GM20000 (cell line): ENCODE results near the gene NELFE.

Experiments
- DNase-seq: peaks from one replicate; pipeline ENCODE4 v3.0.0; 2012; ENCODE audit warnings: low spot score
- CTCF ChIP-seq: IDR thresholded peaks from 2 replicates; pipeline ENCODE4 v1.5.1; 2012; ENCODE audit warnings: mild to moderate bottlenecking, control low read depth; ENCODE audit errors: extremely low read depth, missing control alignments

NELFE gene

GRCh38 chr6:31946370-31946885 lies 12.3 kb downstream of the NELFE start:
- TF ChIP-seq CTCF: no peak
- no peak for DNase-seq

GRCh38 chr6:31945507-31946369 lies 13.0 kb downstream of the NELFE start, which contains the start of gene CFB:
Gene CFB, plus strand, starts transcription at chr6:31946095. Its CDS starts 127 bp downstream, at chr6:31946222.
- no peak for DNase-seq

GRCh38 chr6:31945154-31945506 lies 13.6 kb downstream of the NELFE start:
- DNase-seq: no peak
- TF ChIP-seq CTCF: no peak

More at GRCh38 chr6:31945507-31946369, 13.0 kb downstream of the NELFE start, which contains the start of gene CFB:
- no peak for TF ChIP-seq CTCF

GRCh38 chr6:31943742-31944141 lies 15.0 kb downstream of the NELFE start:
- no peak for TF ChIP-seq CTCF
- DNase-seq: no peak

- no peak for DNase-seq
- TF ChIP-seq CTCF: no peak
Observed at GRCh38 chr6:31940256-31940664, 18.5 kb downstream of the NELFE start.

GRCh38 chr6:31935823-31936222 lies 22.9 kb downstream of the NELFE start:
- no peak for TF ChIP-seq CTCF
- no peak for DNase-seq

GRCh38 chr6:31935021-31935420 lies 23.8 kb downstream of the NELFE start:
- no peak for DNase-seq
- TF ChIP-seq CTCF: no peak
